ENCODE measurements around the gene KLHL29.

KLHL29 gene

GRCh38 chr2:23703583-23704385, 318.8 kb downstream of the KLHL29 start:
- no peaks in the 10 kb centered on the region for H3K27me3 Mint-ChIP-seq
- H3K4me3 Mint-ChIP-seq, result no peak overlapping the region
- peaks cover 71% of the 10 kb centered on the region for H3K36me3 Mint-ChIP-seq (ENCODE audit: low read depth)
- no peak overlapping the region for H3K27ac Mint-ChIP-seq
- intact Hi-C loops (cut with micrococcal nuclease), result no loop called here
- peaks cover 8% of the 10 kb centered on the region for H3K4me1 Mint-ChIP-seq (ENCODE audit: low read depth)
- H3K9me3 Mint-ChIP-seq, result no peaks in the 10 kb centered on the region

- no peak overlapping the region for H3K27ac Mint-ChIP-seq
- H3K27me3 Mint-ChIP-seq, result no peaks in the 10 kb centered on the region
- peaks cover 71% of the 10 kb centered on the region for H3K36me3 Mint-ChIP-seq (ENCODE audit: low read depth)
Observed at GRCh38 chr2:23705771-23706612, 321.0 kb downstream of the KLHL29 start.

GRCh38 chr2:23706613-23707078, 321.7 kb downstream of the KLHL29 start:
- intact Hi-C loops (cut with micrococcal nuclease), result no loop called here
- H3K27me3 Mint-ChIP-seq, result no peaks in the 10 kb centered on the region
- H3K9me3 Mint-ChIP-seq, result no peaks in the 10 kb centered on the region

More at GRCh38 chr2:23705771-23706612, 321.0 kb downstream of the KLHL29 start:
- Mint-ChIP-seq H3K4me3 (no peak overlapping the region), H3K9me3 (no peaks in the 10 kb centered on the region), H3K4me1 (ENCODE audit: low read depth) (peaks cover 8% of the 10 kb centered on the region)
- intact Hi-C loops (cut with micrococcal nuclease), result no loop called here

GRCh38 chr2:23707096-23707495, 322.1 kb downstream of the KLHL29 start:
- Mint-ChIP-seq H3K27ac (no peak overlapping the region), H3K36me3 (ENCODE audit: low read depth) (peaks cover 73% of the 10 kb centered on the region)

More at GRCh38 chr2:23706613-23707078, 321.7 kb downstream of the KLHL29 start:
- H3K4me1 Mint-ChIP-seq (ENCODE audit: low read depth), result peaks cover 8% of the 10 kb centered on the region
- peaks cover 69% of the 10 kb centered on the region for H3K36me3 Mint-ChIP-seq (ENCODE audit: low read depth)
- H3K27ac Mint-ChIP-seq, result no peak overlapping the region
- no peak overlapping the region for H3K4me3 Mint-ChIP-seq

GRCh38 chr2:23708771-23709170, 323.8 kb downstream of the KLHL29 start:
- Mint-ChIP-seq H3K27ac (no peak overlapping the region), H3K36me3 (ENCODE audit: low read depth) (peaks cover 73% of the 10 kb centered on the region), H3K9me3 (no peaks in the 10 kb centered on the region), H3K4me3 (no peak overlapping the region), H3K4me1 (ENCODE audit: low read depth) (peaks cover 8% of the 10 kb centered on the region), H3K27me3 (no peaks in the 10 kb centered on the region)
- intact Hi-C loops (cut with micrococcal nuclease), result no loop called here

More at GRCh38 chr2:23707096-23707495, 322.1 kb downstream of the KLHL29 start:
- no peak overlapping the region for H3K4me3 Mint-ChIP-seq
- H3K27me3 Mint-ChIP-seq, result no peaks in the 10 kb centered on the region
- no peaks in the 10 kb centered on the region for H3K9me3 Mint-ChIP-seq
- intact Hi-C loops (cut with micrococcal nuclease), result no loop called here
- peaks cover 8% of the 10 kb centered on the region for H3K4me1 Mint-ChIP-seq (ENCODE audit: low read depth)

GRCh38 chr2:23709311-23709710, 324.3 kb downstream of the KLHL29 start:
- Mint-ChIP-seq H3K36me3 (ENCODE audit: low read depth) (peaks cover 72% of the 10 kb centered on the region), H3K27me3 (no peaks in the 10 kb centered on the region), H3K9me3 (no peaks in the 10 kb centered on the region), H3K4me3 (no peak overlapping the region), H3K4me1 (ENCODE audit: low read depth) (peaks cover 8% of the 10 kb centered on the region), H3K27ac (no peak overlapping the region)
- intact Hi-C loops (cut with micrococcal nuclease), result no loop called here

- intact Hi-C loops (cut with micrococcal nuclease), result no loop called here
- Mint-ChIP-seq H3K4me1 (ENCODE audit: low read depth) (peaks cover 11% of the 10 kb centered on the region), H3K9me3 (no peaks in the 10 kb centered on the region), H3K27ac (no peak overlapping the region), H3K36me3 (ENCODE audit: low read depth) (peaks cover 58% of the 10 kb centered on the region), H3K27me3 (no peaks in the 10 kb centered on the region), H3K4me3 (no peak overlapping the region)
Observed at GRCh38 chr2:23711979-23712755, 327.2 kb downstream of the KLHL29 start.

GRCh38 chr2:23712756-23713151, 327.8 kb downstream of the KLHL29 start:
- H3K4me3 Mint-ChIP-seq, result no peak overlapping the region
- H3K9me3 Mint-ChIP-seq, result no peaks in the 10 kb centered on the region
- peaks cover 58% of the 10 kb centered on the region for H3K36me3 Mint-ChIP-seq (ENCODE audit: low read depth)
- intact Hi-C loops (cut with micrococcal nuclease), result no loop called here
- peaks cover 17% of the 10 kb centered on the region for H3K4me1 Mint-ChIP-seq (ENCODE audit: low read depth)
- H3K27me3 Mint-ChIP-seq, result no peaks in the 10 kb centered on the region
- H3K27ac Mint-ChIP-seq, result no peak overlapping the region

GRCh38 chr2:23713351-23713750, 328.4 kb downstream of the KLHL29 start:
- H3K27me3 Mint-ChIP-seq, result no peaks in the 10 kb centered on the region
- peaks cover 63% of the 10 kb centered on the region for H3K36me3 Mint-ChIP-seq (ENCODE audit: low read depth)
- no peak overlapping the region for H3K4me3 Mint-ChIP-seq
- H3K9me3 Mint-ChIP-seq, result no peaks in the 10 kb centered on the region
- intact Hi-C loops (cut with micrococcal nuclease), result no loop called here
- H3K4me1 Mint-ChIP-seq (ENCODE audit: low read depth), result peaks cover 23% of the 10 kb centered on the region
- H3K27ac Mint-ChIP-seq, result no peak overlapping the region

GRCh38 chr2:23718931-23719700, 334.1 kb downstream of the KLHL29 start:
- no peak overlapping the region for H3K4me3 Mint-ChIP-seq
- H3K27me3 Mint-ChIP-seq, result no peaks in the 10 kb centered on the region
- peaks cover 52% of the 10 kb centered on the region for H3K4me1 Mint-ChIP-seq (ENCODE audit: low read depth)
- peaks cover 76% of the 10 kb centered on the region for H3K36me3 Mint-ChIP-seq (ENCODE audit: low read depth)
- H3K27ac Mint-ChIP-seq, result peak overlapping the region; percentile 21
- intact Hi-C loops (cut with micrococcal nuclease), result no loop called here
- peaks cover 25% of the 10 kb centered on the region for H3K9me3 Mint-ChIP-seq

GRCh38 chr2:23719716-23720115, 334.7 kb downstream of the KLHL29 start:
- Mint-ChIP-seq H3K27ac (peak overlapping the region; percentile 21), H3K4me1 (ENCODE audit: low read depth) (peaks cover 52% of the 10 kb centered on the region), H3K36me3 (ENCODE audit: low read depth) (peaks cover 82% of the 10 kb centered on the region), H3K27me3 (no peaks in the 10 kb centered on the region), H3K4me3 (no peak overlapping the region), H3K9me3 (peaks cover 27% of the 10 kb centered on the region)
- intact Hi-C loops (cut with micrococcal nuclease), result no loop called here

- Mint-ChIP-seq H3K4me3 (no peak overlapping the region), H3K27ac (peak overlapping the region; percentile 23), H3K4me1 (ENCODE audit: low read depth) (peaks cover 52% of the 10 kb centered on the region), H3K9me3 (peaks cover 27% of the 10 kb centered on the region), H3K36me3 (ENCODE audit: low read depth) (peaks cover 93% of the 10 kb centered on the region), H3K27me3 (no peaks in the 10 kb centered on the region)
- intact Hi-C loops (cut with micrococcal nuclease), result no loop called here
Observed at GRCh38 chr2:23720705-23721453, 335.9 kb downstream of the KLHL29 start.
